K562 (cell line): ENCODE results near the gene YOD1. TPM values are rescaled to one million over a fixed set of nuclear protein-coding genes. Genes with fewer than 3 reads are reported as not detected.

Experiments
- ATAC-seq: fragments of 200-7000 bp; cut with Tn5 transposase; 3 replicates; pipeline ENCODE4 v1.9.1; 2020; ENCODE audit warnings: moderate library complexity
- BruUV-seq: library from RNA; stranded (reverse); fragments of 400-500 nt; replicated peaks from 2 replicates; lab custom pipeline; 2021; lab: Mats Ljungman, UMichigan
- CTCF ChIA-PET: fragments of 300-600 bp; formaldehyde crosslinking; extraction: SDS; loops from one replicate; lab custom pipeline; 2021; ENCODE audit warnings: low intra/inter-chr PET ratio; lab: Yijun Ruan, JAX
- POLR2A ChIA-PET: fragments of 300-600, 350-650 bp; sonication (Branson Sonifier 250); formaldehyde crosslinking; extraction: SDS; loops from one replicate; lab custom pipeline; 2021; ENCODE audit warnings: antibody characterized with exemption, inconsistent platforms; lab: Yijun Ruan, JAX
- DNase-seq, 4 experiments: peaks; one replicate each; pipeline versions ENCODE4 v3.0.0 to v3.0.0-alpha.2; 2011 to 2018; ENCODE audit warnings: low spot score in 3 of 4, mixed read lengths in 3 of 4; ENCODE audit errors: extremely low read depth in 1 of 4
- FAIRE-seq: peaks from 2 replicates; lab custom pipeline; 2011; peaks lifted over from hg19 to GRCh38; lab: Jason Lieb, UNC
- H2AFZ ChIP-seq: 2 replicates; pipeline ENCODE4 v1.6.0; 2011; ENCODE audit warnings: low read depth, low read length, control low read depth, inconsistent platforms
- H3K27ac ChIP-seq: fragments of 200-600 bp; 3 replicates; pipeline ENCODE4 v1.8.0; 2011; ENCODE audit warnings: low read depth, mild to moderate bottlenecking, control low read depth, inconsistent platforms, low read length, moderate library complexity, mixed read lengths; ENCODE audit errors: extremely low read depth
- H3K27me3 ChIP-seq, 2 experiments: fragments of 300-600 bp in 1 of 2; 2 replicates in 1 of 2; 3 replicates in 1 of 2; pipeline versions ENCODE4 v1.6.0 to v1.8.0; 2011; ENCODE audit warnings: inconsistent platforms in 2 of 2, low read length in 2 of 2, mild to moderate bottlenecking in 1 of 2, mixed read lengths in 1 of 2, moderate library complexity in 1 of 2; ENCODE audit not compliant: control insufficient read depth in 2 of 2, insufficient read depth in 2 of 2
- H3K36me3 ChIP-seq: fragments of 300-600 bp; 3 replicates; pipeline ENCODE4 v1.8.0; 2011; ENCODE audit warnings: mild to moderate bottlenecking, low read length, inconsistent platforms; ENCODE audit not compliant: control insufficient read depth, insufficient read depth
- H3K4me1 ChIP-seq, 2 experiments: fragments of 200-600 bp in 1 of 2; replicated peaks in 1 of 2; 2 replicates in 1 of 2; 3 replicates in 1 of 2; pipeline versions ENCODE4 v1.5.1 to v1.8.0; 2011; ENCODE audit warnings: inconsistent platforms in 2 of 2, low read length in 2 of 2, mild to moderate bottlenecking in 1 of 2, mixed read lengths in 1 of 2, moderate library complexity in 1 of 2; ENCODE audit not compliant: control insufficient read depth in 2 of 2, insufficient read depth in 2 of 2
- H3K4me2 ChIP-seq: 2 replicates; pipeline ENCODE4 v1.6.1; 2011; ENCODE audit warnings: low read length, control low read depth, inconsistent platforms, mixed read lengths; ENCODE audit not compliant: insufficient read depth
- H3K4me3 ChIP-seq: fragments of 200-600 bp; sonication (generic), shearing (Covaris generic); 2 replicates; pipeline ENCODE4 v1.5.1; 2016; ENCODE audit warnings: control low read depth, inconsistent platforms
- H3K79me2 ChIP-seq: fragments of 200-600 bp; 3 replicates; pipeline ENCODE4 v1.8.0; 2011; ENCODE audit warnings: low read length, inconsistent platforms; ENCODE audit not compliant: control insufficient read depth, insufficient read depth
- H3K9ac ChIP-seq, 2 experiments: 2 replicates each; pipeline versions ENCODE4 v1.6.0 to v1.6.1; 2011; ENCODE audit warnings: low read depth in 2 of 2, low read length in 2 of 2, control low read depth in 1 of 2, inconsistent platforms in 1 of 2, mild to moderate bottlenecking in 1 of 2, mixed read lengths in 1 of 2; ENCODE audit not compliant: insufficient read depth in 1 of 2
- H3K9me1 ChIP-seq: one replicate; pipeline ENCODE4 v1.6.0; 2011; ENCODE audit warnings: inconsistent platforms, mild to moderate bottlenecking, low read length, moderate library complexity; ENCODE audit not compliant: control insufficient read depth, insufficient read depth
- H3K9me3 ChIP-seq: replicated peaks from 2 replicates; pipeline ENCODE4 v1.5.1; 2011; ENCODE audit warnings: low read depth, low read length, inconsistent platforms; ENCODE audit not compliant: control insufficient read depth, insufficient read depth
- H4K20me1 ChIP-seq: replicated peaks from 2 replicates; pipeline ENCODE4 v1.6.1; 2011; ENCODE audit warnings: low read length, inconsistent platforms, mixed read lengths; ENCODE audit not compliant: control insufficient read depth, insufficient read depth
- BACH1 ChIP-seq: fragments of 200-800 bp; sonication (Bioruptor generic); IDR thresholded peaks from 2 replicates; pipeline ENCODE4 v1.6.1; 2016; ENCODE audit warnings: missing genetic modification characterization, missing compliant biosample characterization
- DIDO1 ChIP-seq: fragments of 450-650 bp; IDR thresholded peaks from 2 replicates; pipeline ENCODE4 v1.6.1; 2016; ENCODE audit warnings: low read depth, missing biosample characterization, missing genetic modification characterization
- JUN ChIP-seq, 2 experiments: sonication (generic) in 1 of 2; formaldehyde crosslinking in 1 of 2; IDR thresholded peaks; 2 replicates each; pipeline versions ENCODE4 v1.6.1 to v1.8.0; 2012 to 2022; ENCODE audit warnings: borderline replicate concordance in 2 of 2, mild to moderate bottlenecking in 2 of 2, improper control_type of control experiment in 1 of 2, low read depth in 1 of 2, low read length in 1 of 2, missing genetic modification reagents in 1 of 2
- KLF10 ChIP-seq: fragments of 250-450 bp; sonication (Bioruptor Pico); IDR thresholded peaks from 2 replicates; pipeline ENCODE4 v1.6.1; 2021; ENCODE audit warnings: matching md5 sums
- LARP7 ChIP-seq: fragments of 450-650 bp; IDR thresholded peaks from 2 replicates; pipeline ENCODE4 v1.6.1; 2016
- MED1 ChIP-seq: sonication (generic); formaldehyde crosslinking; IDR thresholded peaks from 2 replicates; pipeline ENCODE4 v1.8.1; 2023; ENCODE audit warnings: missing genetic modification reagents, borderline replicate concordance
- SAFB ChIP-seq: fragments of 200-400 bp; formaldehyde crosslinking; IDR thresholded peaks from 2 replicates; pipeline ENCODE4 v1.6.1; 2017; ENCODE audit warnings: low read depth, low read length, borderline replicate concordance
- SMARCA5 ChIP-seq: fragments of 450-650 bp; IDR thresholded peaks from 2 replicates; pipeline ENCODE4 v1.6.1; 2016
- SNRNP70 ChIP-seq: fragments of 200-400 bp; formaldehyde crosslinking; optimal IDR thresholded peaks from 2 replicates; pipeline ENCODE3; 2017; ENCODE audit warnings: low read depth, low read length
- SPI1 ChIP-seq: IDR thresholded peaks from 2 replicates; pipeline ENCODE4 v1.6.1; 2011; ENCODE audit warnings: low read depth, low read length, control low read depth, borderline replicate concordance
- SRSF3 ChIP-seq: fragments of 200-400 bp; formaldehyde crosslinking; IDR thresholded peaks from 2 replicates; pipeline ENCODE4 v1.6.1; 2016; ENCODE audit warnings: mild to moderate bottlenecking, low read length, moderate library complexity; ENCODE audit not compliant: insufficient read depth
- TRIM28 ChIP-seq: fragments of 450-650 bp; IDR thresholded peaks from 2 replicates; pipeline ENCODE4 v1.6.1; 2017
- ZKSCAN8 ChIP-seq: fragments of 200-800 bp; sonication (Bioruptor generic); IDR thresholded peaks from 2 replicates; pipeline ENCODE4 v1.6.1; 2016; ENCODE audit warnings: missing genetic modification characterization, missing compliant biosample characterization
- ZNF76 ChIP-seq: fragments of 250-450 bp; sonication (Bioruptor Pico); IDR thresholded peaks from 2 replicates; pipeline ENCODE4 v1.4.0; 2020; ENCODE audit warnings: mild to moderate bottlenecking, moderate library complexity, borderline replicate concordance
- WGBS: fragments of 100-300 bp; shearing (Covaris generic); methylation state at CpG from one replicate; pipeline ENCODE4 v1.1.6; 2016; ENCODE audit warnings: low coverage, mixed read lengths; ENCODE audit not compliant: insufficient coverage; ENCODE audit errors: missing lambda C conversion rate; 5-methylcytosine and 5-hydroxymethylcytosine counted together
- in situ Hi-C: fragments of 300-500 bp; cut with MboI; formaldehyde crosslinking; loops from 4 replicates; pipeline ENCODE4 v1.15.0; 2018; ENCODE audit warnings: inconsistent platforms, mixed read lengths
- intact Hi-C: fragments of 100-400 bp; cut with micrococcal nuclease; formaldehyde crosslinking; loops from 2 replicates; pipeline ENCODE4 v1.14.2; 2022
- polyA plus RNA-seq, 8 experiments: library from polyadenylated mRNA; depleted of rRNA in 4 of 8; stranded (reverse) in 5 of 8; unstranded in 3 of 8; fragments of >200 nt; fragmentation: Nextera tagmentation in 2 of 8; fragmentation: Illumina TruSeq in 1 of 8; extraction: Ambion mirVana in 2 of 8; extraction: Trizol in 1 of 8; gene quantifications; 2 replicates each; pipeline versions ENCODE4 v1.2.1 to v1.2.3, GENCODE V29; 2011 to 2014; ENCODE audit warnings: inconsistent platforms in 1 of 8, missing spikeins in 1 of 8
- total RNA-seq, 7 experiments: library from RNA; depleted of rRNA in 6 of 7; stranded (reverse); fragments of >200 nt in 6 of 7; fragmentation: Illumina TruSeq in 2 of 7; extraction: Trizol in 2 of 7; gene quantifications; 2 replicates each; pipeline versions ENCODE4 v1.2.1 to v1.2.3, GENCODE V29; 2011 to 2021; ENCODE audit warnings: low replicate concordance in 1 of 7
- TF ChIP-seq, protein P1 (sequence below), 2 experiments: IDR thresholded peaks in 1 of 2; conservative IDR thresholded peaks in 1 of 2; 2 replicates each; pipeline ENCODE4 v1.6.1; 2016; ENCODE audit warnings: low read depth in 2 of 2, mild to moderate bottlenecking in 1 of 2, missing compliant biosample characterization in 1 of 2, missing genetic modification characterization in 1 of 2, moderate library complexity in 1 of 2

YOD1 gene
- total and polyA plus RNA-seq, 9 of the 15 experiments (the other 6 are each of a cell fraction or from before 2014, with no cell fraction given): 18.2 to 78.1 (median 46.9) TPM

DNA sequence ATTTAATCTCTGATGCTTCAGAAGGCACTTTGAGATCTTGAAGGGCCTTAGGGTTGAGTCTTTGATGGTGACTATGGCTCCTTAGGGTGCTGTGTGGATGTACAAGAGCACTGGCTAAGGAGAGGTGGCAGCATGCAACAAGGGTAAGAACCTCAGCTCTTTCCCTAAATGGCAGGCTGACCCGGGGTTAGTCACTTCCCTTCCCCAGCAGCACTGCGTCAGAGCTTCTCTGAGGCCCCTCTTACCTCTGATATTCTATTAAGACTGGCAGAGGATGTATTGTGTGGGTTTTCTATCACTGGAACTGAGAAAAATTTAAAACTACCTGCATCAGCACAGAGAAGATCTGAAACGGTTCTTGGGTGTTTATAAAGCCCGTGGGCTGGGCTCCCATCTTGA lies 30.3 kb downstream of the YOD1 start:
- Histone ChIP-seq H2AFZ (peak overlapping the region; percentile 67), H3K79me2 (peaks cover 12% of the 10 kb centered on the region; the same call in 2 of the 3 replicates), H3K4me2 (peak overlapping the region; percentile 71), H3K36me3 (peaks cover 7% of the 10 kb centered on the region; the same call in 2 of the 3 replicates), H3K9me1 (peaks cover 8% of the 10 kb centered on the region), H3K4me1 (peaks cover 75 to 89% of the 10 kb centered on the region in 2 experiments), H3K9me3 (no peaks in the 10 kb centered on the region), H3K4me3 (peak overlapping the region; percentile 1; the same call in 1 of the 2 replicates), H3K27ac (peak overlapping the region; percentile 87), H3K27me3 (no peaks in the 10 kb centered on the region), H3K9ac (peak overlapping the region; percentile 27 to 55; a peak in 3 of 4 replicates), H4K20me1 (no peaks in the 10 kb centered on the region)
- ATAC-seq: peak; percentile 1; the same call in 2 of the 3 replicates
- POLR2A ChIA-PET: interaction anchor here (0.7 to 8.6 kb wide), 7 partner anchors 10 to 348 kb away, joined by 3 to 97 read pairs (median 11); partner anchors contain the start of genes C1orf116, PFKFB2 and YOD1
- BruUV-seq: no TSS peak
- FAIRE-seq: no peak
- intact Hi-C loops (loop anchor here (2.0 to 5.0 kb wide), 3 partner anchors 56 to 727 kb away; partner anchors contain the start of gene CD55), in situ Hi-C loops (no loop called here)
- peak in 1 of 4 experiments; percentile 52 for DNase-seq
- WGBS: 0% methylated on average over 4 of the region's 4 CpGs
- CTCF ChIA-PET: interaction anchor here (0.9 kb wide), 1 partner anchor 58 kb away, joined by 3 read pairs; no protein-coding TSS in a partner anchor
- peak; percentile 3; the same call in 1 of the 2 replicates for TF ChIP-seq JUN (IDR thresholded peaks at IDR 0.05; ENCODE audit: borderline replicate concordance, low read depth, low read length)
- TF ChIP-seq JUN (CRISPR knock-in tag; IDR thresholded peaks at IDR 0.05; ENCODE audit: borderline replicate concordance): no peak
- peak; percentile 54; the same call in 1 of the 2 replicates for TF ChIP-seq ZKSCAN8
- TF ChIP-seq SRSF3: no peak
- TF ChIP-seq ZNF76 (CRISPR knock-in tag): 0 out of 2 replicates have a peak, but pooled peaks have one; percentile 14
- no peak for TF ChIP-seq KLF10
- TF ChIP-seq BACH1 (tag): no peak
- TF ChIP-seq MED1 (CRISPR knock-in tag): no peak
- 0 out of 2 replicates have a peak, but pooled peaks have one; percentile 11 for TF ChIP-seq LARP7
- TF ChIP-seq SPI1: peak; percentile 70
- 0 out of 2 replicates have a peak, but pooled peaks have one; percentile 36 for TF ChIP-seq SMARCA5
- TF ChIP-seq, protein P1, sequence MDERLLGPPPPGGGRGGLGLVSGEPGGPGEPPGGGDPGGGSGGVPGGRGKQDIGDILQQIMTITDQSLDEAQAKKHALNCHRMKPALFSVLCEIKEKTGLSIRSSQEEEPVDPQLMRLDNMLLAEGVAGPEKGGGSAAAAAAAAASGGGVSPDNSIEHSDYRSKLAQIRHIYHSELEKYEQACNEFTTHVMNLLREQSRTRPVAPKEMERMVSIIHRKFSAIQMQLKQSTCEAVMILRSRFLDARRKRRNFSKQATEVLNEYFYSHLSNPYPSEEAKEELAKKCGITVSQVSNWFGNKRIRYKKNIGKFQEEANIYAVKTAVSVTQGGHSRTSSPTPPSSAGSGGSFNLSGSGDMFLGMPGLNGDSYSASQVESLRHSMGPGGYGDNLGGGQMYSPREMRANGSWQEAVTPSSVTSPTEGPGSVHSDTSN (CRISPR knock-in tag; IDR thresholded peaks at IDR 0.05; ENCODE audit: low read depth): no peak
- TF ChIP-seq, protein P1 (tag; conservative IDR thresholded peaks at IDR 0.05; ENCODE audit: low read depth): no peak
- TF ChIP-seq SAFB: no peak
- TF ChIP-seq DIDO1 (tag): 0 out of 2 replicates have a peak, but pooled peaks have one; percentile 19
- no peak for TF ChIP-seq SNRNP70
- TF ChIP-seq TRIM28: no peak
